HG02610 (cell line): ENCODE data around the gene NUP210L.
"Not testable (repeated sequence)": the region's sequence is repeated elsewhere in the genome, so short reads cannot be mapped to it uniquely, and the experiment has no call there.

Experiments
- ATAC-seq: cut with Tn5 transposase; IDR thresholded peaks from one replicate; pipeline ENCODE4 v1.9.1; 2021; ENCODE audit warnings: mild to moderate bottlenecking, moderate library complexity; ENCODE audit not compliant: unreplicated experiment

The NUP210L gene

DNA sequence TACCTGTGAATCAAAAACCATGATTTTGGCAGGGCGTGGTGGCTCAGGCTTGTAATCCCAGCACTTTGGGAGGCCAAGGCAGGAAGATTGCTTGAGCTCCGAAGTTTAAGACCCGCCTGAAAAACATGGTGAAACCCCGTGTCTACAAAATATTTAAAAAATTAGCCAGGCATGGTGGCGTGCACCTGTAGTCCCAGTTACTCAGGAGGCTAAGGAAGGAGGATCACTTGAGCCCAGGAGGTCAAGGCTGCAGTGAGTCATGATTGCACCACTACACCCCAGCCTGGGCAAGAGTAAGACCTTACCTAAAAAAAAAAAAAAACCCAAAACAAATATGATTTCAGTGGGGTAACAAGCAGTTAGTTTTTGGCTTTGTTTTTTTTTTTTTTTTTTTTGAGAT, 54.7 kb downstream of the NUP210L start:
- ATAC-seq, result not testable (repeated sequence)

DNA sequence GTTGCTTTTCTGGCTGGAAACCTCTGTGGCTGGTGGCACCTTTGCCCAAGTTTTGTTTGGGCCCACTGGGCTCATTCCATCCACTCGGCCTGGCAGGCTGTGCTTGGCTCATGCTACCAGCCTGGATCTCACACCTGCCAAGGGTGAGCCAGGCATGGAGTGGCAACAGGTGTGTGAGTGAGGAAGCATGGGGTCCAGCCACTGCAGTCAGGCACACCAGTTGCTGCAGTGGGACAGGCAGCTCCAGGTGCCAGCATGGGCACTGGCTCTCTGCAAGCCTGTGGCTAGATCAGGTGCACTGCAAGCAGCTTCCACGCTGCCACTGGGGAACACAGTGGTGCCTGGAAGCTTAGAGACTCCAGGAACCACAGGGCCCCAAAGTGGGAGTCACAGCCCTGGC, 57.0 kb downstream of the NUP210L start:
- ATAC-seq, result no peak

DNA sequence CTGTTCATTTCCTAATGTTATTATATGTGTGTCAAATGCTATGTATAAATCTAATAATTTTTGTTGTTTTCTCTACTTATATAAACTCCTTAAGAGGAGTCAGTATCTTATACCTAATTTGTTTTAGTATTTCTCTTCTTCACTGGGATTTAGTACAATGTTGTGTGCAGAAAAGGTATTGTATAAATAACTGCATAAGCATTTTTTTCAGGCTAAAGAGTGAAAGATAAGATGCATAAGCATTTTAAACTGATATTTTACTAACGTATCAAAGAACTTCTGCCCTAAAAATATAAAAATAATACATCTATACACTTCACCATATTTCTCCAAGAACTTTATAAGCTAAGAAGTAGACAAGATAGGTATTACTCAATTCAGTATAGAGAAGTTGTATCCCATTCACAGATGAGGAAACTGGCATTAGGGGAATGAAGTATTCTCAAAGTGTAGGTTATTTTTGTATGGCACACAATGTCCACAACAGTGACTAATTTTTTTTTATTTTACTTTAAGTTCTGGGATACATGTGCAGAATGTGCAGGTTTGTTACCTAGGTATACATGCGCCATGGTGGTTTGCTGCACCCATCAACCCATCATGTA, 59.3 kb downstream of the NUP210L start:
- no peak for ATAC-seq

DNA sequence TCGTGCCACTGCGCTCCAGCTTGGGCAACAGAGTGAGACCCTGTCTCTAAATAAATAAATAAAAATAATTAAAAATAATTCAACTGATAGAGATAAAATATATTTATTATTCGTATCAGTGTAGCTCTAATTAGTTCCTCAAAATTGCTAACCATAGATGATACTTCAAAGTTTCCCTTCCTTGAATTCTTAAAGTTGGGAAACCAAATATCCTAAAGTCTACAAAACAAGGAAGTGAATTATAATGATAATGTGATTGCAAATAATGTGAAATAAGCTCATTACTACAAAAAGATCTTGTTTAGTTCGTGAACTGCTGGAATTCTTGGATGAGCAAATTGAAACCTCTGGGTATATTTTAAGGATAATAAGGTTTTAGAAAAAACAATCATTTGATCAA, 60.5 kb downstream of the NUP210L start:
- ATAC-seq, result no peak

DNA sequence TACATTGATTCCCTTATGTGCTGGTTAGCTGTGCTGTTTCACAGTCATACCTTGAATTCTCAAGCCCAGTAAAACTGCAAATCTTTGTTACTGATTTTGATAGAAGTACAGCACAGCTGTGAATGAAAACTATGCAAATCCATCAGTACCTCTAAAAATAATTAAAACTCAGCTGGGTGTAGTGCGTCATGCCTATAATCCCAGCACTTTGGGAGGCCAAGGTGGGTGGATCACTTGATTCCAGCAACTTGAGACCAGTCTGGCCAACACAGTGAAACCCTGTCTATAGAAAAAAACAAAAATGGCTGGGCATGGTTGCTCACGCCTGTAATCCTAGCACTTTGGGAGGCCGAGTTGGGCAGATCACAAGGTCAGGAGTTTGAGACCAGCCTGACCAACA, 61.2 kb downstream of the NUP210L start:
- ATAC-seq, result no peak

DNA sequence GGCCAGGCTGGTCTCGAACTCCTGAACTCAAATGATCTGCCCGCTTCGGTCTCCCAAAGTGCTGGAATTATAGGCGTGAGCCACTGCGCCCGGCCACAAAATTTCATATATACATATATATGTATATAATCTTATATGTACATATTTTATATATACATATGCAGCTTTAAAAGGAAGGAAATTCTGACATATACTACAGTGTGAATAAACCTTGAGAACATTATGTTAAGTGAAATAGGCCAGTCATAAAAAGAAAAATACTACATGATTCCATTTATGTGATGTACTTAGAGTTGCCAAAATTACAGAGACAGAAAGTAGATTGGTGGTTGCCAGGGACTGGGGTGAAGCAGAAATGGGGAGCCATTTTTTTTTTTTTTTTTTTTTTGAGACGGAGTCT, 63.2 kb downstream of the NUP210L start:
- no peak for ATAC-seq

DNA sequence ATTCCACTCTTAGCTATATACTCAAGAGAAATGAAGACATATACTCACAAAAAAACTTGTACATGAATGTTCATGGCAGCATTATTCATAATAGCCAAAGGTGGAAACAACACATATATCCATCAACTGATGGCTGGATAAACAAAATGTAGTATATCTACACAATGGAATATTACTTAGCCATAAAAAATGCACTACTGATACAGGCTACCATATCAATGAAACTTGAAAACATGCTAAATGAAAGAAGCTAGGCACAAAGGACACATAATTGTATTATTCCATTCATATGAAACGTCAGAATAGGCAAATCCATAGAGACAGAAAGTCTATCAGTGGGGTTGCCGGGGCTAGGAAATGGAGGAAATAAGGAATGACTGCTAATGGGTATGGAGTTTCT, 67.3 kb downstream of the NUP210L start:
- no peak for ATAC-seq

DNA sequence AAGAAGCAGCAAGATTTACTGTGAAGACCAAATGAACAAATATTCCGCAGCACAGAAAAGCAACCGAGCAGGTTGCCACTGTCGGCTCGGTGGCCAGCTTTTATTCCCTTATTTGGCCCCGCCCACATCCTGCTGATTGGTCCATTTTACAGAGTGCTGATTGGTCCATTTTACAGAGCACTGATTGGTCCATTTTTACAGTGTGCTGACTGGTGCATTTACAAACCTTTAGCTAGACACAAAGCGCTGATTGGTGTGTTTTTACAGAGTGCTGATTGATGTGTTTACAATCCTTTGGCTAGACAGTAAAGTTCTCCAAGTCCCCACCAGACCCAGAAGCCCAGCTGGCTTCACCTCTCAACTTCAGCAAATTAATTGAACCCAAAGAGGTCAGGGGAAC, 71.8 kb downstream of the NUP210L start:
- not testable (repeated sequence) for ATAC-seq

DNA sequence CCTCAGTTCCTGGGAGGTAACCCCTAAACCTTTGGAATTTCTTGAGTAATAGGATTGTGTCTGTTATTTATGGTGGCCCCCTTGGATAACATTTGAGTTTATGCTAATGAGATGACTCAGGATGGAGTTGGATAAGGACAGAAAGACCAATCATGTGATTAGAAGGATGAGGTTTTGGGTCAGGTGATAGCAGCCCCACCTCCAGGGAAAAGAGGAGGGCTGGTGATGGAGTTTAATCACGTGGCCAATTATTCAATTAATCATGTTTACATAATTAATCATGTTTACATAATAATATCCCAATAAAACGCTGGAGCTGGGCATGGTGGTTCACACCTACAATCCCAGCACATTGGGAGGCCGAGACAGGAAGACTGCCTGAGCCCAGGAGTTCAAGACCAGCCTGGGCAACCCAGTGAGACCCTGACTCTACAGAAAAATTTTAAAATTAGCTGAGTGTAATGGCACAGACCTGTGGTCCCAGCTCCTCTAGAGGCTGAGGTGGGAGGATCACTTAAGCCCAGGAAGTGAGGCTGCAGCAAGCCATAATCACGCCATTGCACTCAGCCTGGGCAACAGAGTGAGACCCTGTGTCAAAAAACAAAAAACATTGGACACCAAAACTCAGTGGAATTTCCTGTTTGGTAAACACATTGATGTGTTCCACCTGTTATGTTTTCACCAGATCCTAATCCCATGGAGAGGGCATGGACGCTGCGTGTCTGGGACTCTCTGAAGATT, 73.3 kb downstream of the NUP210L start:
- no peak for ATAC-seq

DNA sequence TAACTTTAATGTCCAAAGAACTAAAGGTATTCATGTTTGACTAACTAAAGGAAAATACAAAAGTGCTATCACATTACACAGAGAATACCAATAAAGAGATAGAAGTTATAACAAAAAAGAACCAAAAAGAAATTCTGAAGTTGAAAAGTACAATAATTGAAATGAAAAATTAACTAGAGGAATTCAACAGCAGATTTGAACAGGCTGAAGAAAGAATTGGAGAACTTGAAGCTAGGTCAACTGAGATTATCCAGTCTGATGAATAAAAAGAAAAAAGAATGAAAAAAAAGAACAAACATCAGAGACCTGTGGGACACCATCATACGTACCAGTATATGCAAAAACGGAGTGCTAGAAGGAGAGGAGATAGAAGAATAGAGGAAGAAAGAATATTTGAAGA, 78.5 kb downstream of the NUP210L start:
- no peak for ATAC-seq

DNA sequence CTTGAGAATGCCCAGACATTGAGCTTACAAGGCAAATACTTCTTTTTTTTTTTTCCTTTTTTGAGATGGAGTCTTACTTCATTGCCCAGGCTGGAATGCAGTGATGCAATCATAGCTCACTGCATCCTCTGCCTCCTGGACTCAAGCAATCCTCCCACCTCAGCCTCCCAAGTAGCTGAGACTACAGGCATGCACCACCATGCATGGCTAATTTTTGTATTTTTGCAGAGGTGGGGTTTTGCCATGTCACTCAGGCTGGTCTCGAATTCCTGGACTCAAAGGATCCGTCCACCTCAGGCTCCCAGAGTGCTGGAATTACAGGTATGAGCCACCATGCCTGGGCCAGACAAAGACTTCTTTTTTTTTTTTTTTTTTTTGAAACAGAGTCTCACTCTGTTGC, 79.1 kb downstream of the NUP210L start:
- ATAC-seq, result no peak

DNA sequence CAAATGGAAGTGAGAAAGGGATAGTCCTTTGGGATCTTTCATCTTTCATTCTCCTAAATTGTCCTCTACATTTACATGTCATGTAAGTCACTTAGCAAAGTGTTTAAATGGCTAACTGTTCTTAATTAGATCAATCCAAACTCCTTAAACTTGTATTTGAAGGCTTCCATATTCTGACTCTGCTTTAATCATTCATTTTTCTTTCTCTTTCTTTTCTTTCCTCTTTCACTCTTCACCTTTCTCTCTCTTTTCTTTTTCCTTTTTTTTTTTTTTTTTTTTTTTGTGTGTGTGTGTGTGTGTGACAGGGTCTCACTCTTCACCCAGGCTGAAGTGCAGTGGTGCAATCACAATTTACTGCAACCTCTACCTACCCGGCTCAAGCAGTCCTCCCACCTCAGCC, 92.6 kb downstream of the NUP210L start:
- ATAC-seq, result no peak

DNA sequence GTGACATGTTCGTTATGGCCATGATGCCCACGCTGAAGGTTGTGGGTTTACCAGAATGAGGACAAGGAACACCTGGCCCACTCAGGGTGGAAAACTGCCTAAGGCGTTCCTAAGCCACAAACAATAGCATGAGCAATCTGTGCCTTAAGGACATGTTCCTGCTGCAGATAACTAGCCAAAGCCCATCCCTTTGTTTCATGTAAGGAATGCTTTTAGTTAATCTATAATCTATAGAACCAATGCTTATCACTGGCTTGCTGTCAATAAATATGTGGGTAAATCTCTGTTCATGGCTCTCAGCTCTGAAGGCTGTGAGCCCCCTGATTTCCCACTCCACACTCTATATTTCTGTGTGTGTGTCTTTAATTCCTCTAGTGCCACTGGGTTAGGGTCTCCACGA, 107.4 kb downstream of the NUP210L start:
- ATAC-seq, result not testable (repeated sequence)

DNA sequence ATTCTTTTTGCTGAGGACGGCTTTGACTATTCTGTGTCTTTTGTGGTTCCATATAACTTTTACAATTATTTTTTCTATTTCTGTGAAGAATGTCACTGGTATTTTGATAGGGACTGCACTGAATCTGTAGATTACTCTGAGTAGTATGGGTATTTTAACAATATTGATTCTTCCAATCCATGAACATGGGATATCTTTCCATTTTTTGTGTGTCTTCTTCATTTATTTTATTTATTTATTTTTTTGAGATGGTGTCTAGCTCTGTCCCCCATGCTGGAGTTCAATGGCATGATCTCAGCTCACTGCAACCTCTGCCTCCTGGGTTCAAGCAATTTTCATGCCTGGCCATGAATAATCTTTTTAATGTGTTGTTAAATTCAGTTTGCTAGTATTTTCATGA, 121.2 kb downstream of the NUP210L start:
- ATAC-seq, result not testable (repeated sequence)

DNA sequence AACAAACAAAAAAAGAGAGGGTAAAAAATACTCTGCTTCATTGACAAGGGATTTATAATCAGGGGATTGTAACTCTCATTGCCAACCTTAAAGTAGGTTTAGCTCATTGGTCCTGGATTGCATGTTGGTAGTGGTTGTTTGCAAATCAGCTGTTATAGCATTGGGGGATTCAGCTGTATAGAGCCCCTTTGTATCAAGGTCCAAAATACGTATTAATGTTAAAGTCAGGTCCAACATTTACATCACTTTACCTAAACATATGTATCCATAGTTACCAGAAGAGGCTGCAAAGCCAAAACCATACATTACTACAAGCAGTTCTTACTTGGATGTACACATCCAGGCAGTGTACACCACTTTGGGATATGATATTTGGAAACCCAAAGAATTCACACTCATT, 134.9 kb downstream of the NUP210L start:
- ATAC-seq, result no peak

DNA sequence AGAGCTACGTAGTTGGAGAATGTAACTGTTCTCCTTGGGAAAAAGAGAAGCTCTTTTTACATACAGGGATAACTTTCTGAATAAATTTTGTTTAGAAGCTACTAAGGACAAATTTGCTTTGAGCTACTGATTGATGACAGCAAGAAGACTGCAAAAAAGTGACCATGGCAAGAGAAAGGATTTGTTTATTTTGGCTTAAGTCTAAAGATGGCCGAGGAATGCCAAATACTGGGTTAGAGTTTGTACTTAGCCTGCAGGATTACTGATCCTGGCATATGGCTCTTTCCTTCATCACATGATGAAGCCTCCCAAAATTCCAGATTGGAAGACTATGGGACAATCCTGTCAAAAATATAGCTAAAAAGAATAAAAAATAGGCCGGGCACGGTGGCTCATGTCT, 135.6 kb downstream of the NUP210L start:
- no peak for ATAC-seq

DNA sequence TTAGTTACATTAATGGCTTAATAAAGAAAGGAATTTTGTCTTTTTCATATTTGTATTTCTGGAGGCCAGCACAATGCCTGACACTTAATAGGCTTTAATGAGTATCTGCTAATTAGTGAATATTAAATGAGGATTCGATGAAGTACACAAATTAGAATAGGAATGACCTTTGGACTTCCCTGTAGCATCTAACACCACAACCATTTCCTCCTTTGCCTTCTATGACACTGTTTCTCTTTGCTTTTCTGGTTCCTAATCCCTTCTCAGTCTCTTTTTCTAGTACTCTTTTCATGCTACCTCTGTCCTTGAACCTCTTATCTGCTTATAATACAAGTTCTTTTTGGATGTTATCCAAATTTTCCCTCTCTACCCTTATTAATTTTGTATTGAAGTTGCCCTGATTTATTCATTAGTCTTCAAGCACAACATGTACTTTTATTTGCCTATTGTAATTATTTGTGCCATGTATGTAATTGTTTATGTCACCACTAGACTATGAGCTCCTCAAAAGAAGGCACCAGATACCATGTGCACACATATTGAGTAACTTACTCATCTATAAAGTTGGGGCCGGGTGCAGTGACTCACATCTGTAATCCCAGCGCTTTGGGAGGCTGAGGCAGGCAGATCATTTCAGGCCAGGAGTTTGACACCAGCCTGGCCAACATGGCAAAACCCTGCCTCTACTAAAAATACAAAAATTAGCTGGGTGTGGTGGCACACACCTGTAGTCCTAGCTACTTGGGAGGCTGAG, 140.5 kb downstream of the NUP210L start:
- no peak for ATAC-seq

DNA sequence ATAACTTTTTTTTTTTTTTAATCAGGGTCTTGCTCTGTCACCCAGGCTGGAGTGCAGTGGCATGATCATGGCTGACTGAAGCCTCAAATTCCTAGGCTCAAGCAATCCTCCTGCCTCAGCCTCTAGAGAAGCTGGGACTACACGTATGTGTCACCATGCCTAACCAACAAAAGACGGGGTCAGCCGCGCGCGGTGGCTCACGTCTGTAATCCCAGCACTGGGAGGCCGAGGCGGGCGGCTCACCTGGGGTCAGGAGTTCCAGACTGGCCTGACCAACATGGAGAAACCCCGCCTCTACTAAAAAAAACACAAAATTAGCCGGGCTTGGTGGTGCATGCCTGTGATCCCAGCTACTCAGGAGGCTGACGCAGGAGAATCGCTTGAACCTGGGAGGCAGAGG, 142.3 kb downstream of the NUP210L start:
- not testable (repeated sequence) for ATAC-seq

DNA sequence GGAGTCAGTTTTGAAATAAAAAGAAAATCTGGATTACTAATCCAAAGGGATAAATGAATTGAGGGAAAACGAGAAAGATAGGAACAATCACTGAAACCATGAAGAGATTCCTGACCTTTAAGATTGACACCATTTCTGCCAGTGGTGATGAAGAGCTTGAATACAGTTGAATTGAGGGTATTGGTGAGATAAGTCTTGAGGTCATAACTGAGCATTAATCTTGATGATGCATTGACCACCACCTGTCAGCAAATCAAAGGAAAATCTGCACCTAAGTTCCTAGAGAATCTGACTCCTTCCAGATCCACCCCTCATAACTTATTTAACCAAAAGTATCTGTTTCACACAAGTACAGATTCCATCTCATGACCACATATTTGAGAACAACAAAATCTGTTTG, 142.7 kb downstream of the NUP210L start:
- no peak for ATAC-seq

DNA sequence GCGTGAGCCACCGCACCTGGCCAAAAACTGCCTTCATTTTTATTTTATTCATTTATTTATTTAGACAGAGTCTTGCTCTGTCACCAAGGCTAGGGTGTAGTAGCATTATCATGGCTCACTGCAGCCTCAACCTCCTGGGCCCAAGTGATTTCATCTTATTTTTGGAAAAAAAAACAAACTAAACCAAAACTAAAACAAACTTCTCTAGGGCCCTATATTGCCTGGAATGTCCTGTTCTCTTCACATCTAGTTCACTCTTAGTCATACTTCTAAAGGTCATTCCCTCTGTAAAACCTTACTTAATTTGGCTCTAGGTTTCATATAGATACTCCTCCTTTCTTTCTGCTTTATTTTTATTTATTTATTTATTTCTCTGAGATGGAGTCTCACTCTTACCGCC, 148.7 kb downstream of the NUP210L start:
- no peak for ATAC-seq

DNA sequence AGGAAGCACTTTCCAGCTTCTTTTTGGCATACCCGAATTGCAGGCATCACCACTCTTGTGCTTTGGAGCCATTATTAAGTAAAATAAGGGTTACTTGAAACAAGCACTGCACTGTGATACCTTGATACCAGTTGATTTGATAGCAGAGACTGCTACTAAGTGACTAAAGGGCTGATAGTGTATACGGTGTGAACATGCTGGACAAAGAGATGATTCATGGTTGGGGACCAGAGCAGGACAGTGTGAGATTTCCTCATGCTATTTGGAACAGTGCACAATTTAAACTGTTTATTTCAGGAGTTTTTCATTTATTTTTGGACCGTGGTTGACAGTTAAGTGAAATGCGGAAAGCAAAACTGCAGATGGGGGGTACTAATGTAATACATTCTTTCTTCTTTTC, 154.5 kb downstream of the NUP210L start:
- ATAC-seq, result no peak

DNA sequence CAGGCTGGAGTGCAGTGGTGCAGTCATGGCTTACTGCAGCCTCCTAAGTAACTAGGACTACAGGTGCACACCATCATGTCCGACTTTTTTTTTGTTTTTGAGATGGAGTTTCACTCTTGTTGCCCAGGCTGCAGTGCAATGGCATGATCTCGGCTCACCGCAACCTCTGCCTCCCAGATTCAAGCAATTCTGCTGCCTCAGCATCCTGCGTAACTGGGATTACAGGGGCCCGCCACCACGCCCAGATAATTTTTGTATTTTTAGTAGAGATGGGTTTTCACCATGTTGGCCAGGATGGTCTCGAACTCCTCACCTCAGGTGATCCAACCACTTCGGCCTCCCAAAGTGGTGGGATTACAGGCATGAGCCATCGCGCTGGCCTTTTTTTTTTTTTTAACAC, 158.0 kb downstream of the NUP210L start:
- ATAC-seq, result not testable (repeated sequence)
